Left lung (tissue), 10 donors: ENCODE results near the gene CALCOCO2. TPM values are rescaled to one million over a fixed set of nuclear protein-coding genes. Genes with fewer than 3 reads are reported as not detected.

Experiments used
- ATAC-seq: fragments of 200-7000 bp; cut with Tn5 transposase; one replicate; pipeline ENCODE4 v1.9.1; 2020; ENCODE audit warnings: moderate library complexity
- DNase-seq, 4 donors: peaks; one replicate each; pipeline ENCODE4 v3.0.0-alpha.2; 2013 to 2020
- H3K27ac ChIP-seq, 2 donors: fragments of 200-600 bp; sonication (generic) in 1 of 2; one replicate each; pipeline versions ENCODE4 v1.5.0 to v1.8.0; 2020 to 2021
- H3K27me3 ChIP-seq, 2 donors: fragments of 200-600 bp; sonication (generic) in 1 of 2; one replicate each; pipeline versions ENCODE4 v1.5.0 to v1.8.0; 2020 to 2021
- H3K36me3 ChIP-seq, 2 donors: fragments of 200-600 bp; sonication (generic) in 1 of 2; one replicate each; pipeline versions ENCODE4 v1.5.0 to v1.8.0; 2020 to 2021
- H3K4me1 ChIP-seq, 2 donors: fragments of 200-600 bp; one replicate each; pipeline ENCODE4 v1.8.0; 2021
- H3K4me3 ChIP-seq, 2 donors: fragments of 200-600 bp; sonication (generic) in 1 of 2; one replicate each; pipeline versions ENCODE4 v1.5.0 to v1.8.0; 2020 to 2021; ENCODE audit warnings: mild to moderate bottlenecking in 1 of 2
- H3K9me3 ChIP-seq, 2 donors: fragments of 200-600 bp; sonication (generic) in 1 of 2; one replicate each; pipeline versions ENCODE4 v1.5.0 to v1.8.0; 2020 to 2021
- CTCF ChIP-seq, 2 donors: fragments of 200-600 bp; sonication (generic) in 1 of 2; IDR thresholded peaks; one replicate each; pipeline versions ENCODE4 v1.5.0 to v1.8.0; 2021; ENCODE audit warnings: antibody characterized with exemption in 2 of 2
- intact Hi-C, 2 donors: fragments of 100-400 bp; cut with DNase I; formaldehyde crosslinking; loops; one replicate each; pipeline versions ENCODE4 v1.11.2 to v1.14.2; 2022
- polyA plus RNA-seq, 6 donors: library from polyadenylated mRNA; unstranded; fragments of 120-200 nt; gene quantifications; one replicate each; pipeline ENCODE4 v1.2.1, GENCODE V29; 2013; ENCODE audit not compliant: insufficient read length in 6 of 6
- total RNA-seq, 2 donors: library from RNA; stranded (reverse); fragmentation: NEBNext Ultra II Directional; extraction: Animal tissue kit (Norgen Biotek cat#: 25700); gene quantifications; one replicate each; pipeline ENCODE4 v1.2.1, GENCODE V29; 2021
- donor health status: DM: no; HTN: yes; CAD: no.
- donor health status: DM: no; HTN: no; CAD: no.

CALCOCO2 gene
- total and polyA plus RNA-seq, 8 donors = 105 to 132 (median 117) TPM

- Histone ChIP-seq H3K36me3 (no peaks in the 10 kb centered on the region), H3K4me3 (no peak overlapping the region), H3K9me3 (no peaks in the 10 kb centered on the region), H3K4me1 (peaks cover 0 to 8% of the 10 kb centered on the region in 2 donors), H3K27ac (no peak overlapping the region), H3K27me3 (peaks cover 0 to 11% of the 10 kb centered on the region in 2 donors)
- intact Hi-C loops = loop anchor here in 1 of 2 donors (10.0 kb wide), 1 partner anchor 84 kb away; no protein-coding TSS in a partner anchor
- TF ChIP-seq CTCF (IDR thresholded peaks at IDR 0.05) = no peak
- DNase-seq = no peak
- peak; percentile 12 for ATAC-seq
Observed at GRCh38 chr17:48800626-48801217, 30.1 kb upstream of the CALCOCO2 start.

GRCh38 chr17:48804936-48805411 is 25.9 kb upstream of the CALCOCO2 start:
- intact Hi-C loops = loop anchor here in 1 of 2 donors (10.0 kb wide), 1 partner anchor 80 kb away; no protein-coding TSS in a partner anchor
- DNase-seq (peak in 3 of 4 donors; percentile 54 to 85 (median 56)), ATAC-seq (peak; percentile 84)
- H3K36me3 ChIP-seq = no peaks in the 10 kb centered on the region
- no peak overlapping the region for H3K4me3 ChIP-seq
- H3K4me1 ChIP-seq = peaks cover 0 to 8% of the 10 kb centered on the region in 2 donors
- no peaks in the 10 kb centered on the region for H3K9me3 ChIP-seq
- no peak overlapping the region for H3K27ac ChIP-seq
- peaks cover 0 to 1% of the 10 kb centered on the region in 2 donors for H3K27me3 ChIP-seq
- TF ChIP-seq CTCF (IDR thresholded peaks at IDR 0.05) = peak; percentile 88 to 96

- no peak for TF ChIP-seq CTCF (IDR thresholded peaks at IDR 0.05)
- DNase-seq (peak in 2 of 4 donors; percentile 56 to 76), ATAC-seq (peak; percentile 92)
- Histone ChIP-seq H3K27me3 (no peaks in the 10 kb centered on the region), H3K4me3 (no peak overlapping the region), H3K4me1 (peaks cover 0 to 8% of the 10 kb centered on the region in 2 donors), H3K9me3 (no peaks in the 10 kb centered on the region), H3K27ac (no peak overlapping the region), H3K36me3 (no peaks in the 10 kb centered on the region)
- intact Hi-C loops = loop anchor here in 1 of 2 donors (10.0 kb wide), 1 partner anchor 76 kb away; no protein-coding TSS in a partner anchor
Observed at GRCh38 chr17:48809182-48809581, 21.7 kb upstream of the CALCOCO2 start.

- no peaks in the 10 kb centered on the region for H3K9me3 ChIP-seq
- H3K4me3 ChIP-seq = no peak overlapping the region
- DNase-seq (no peak), ATAC-seq (peak; percentile 12)
- no peak for TF ChIP-seq CTCF (IDR thresholded peaks at IDR 0.05)
- peaks cover 0 to 26% of the 10 kb centered on the region in 2 donors for H3K27me3 ChIP-seq
- H3K4me1 ChIP-seq = peaks cover 4 to 6% of the 10 kb centered on the region in 2 donors
- H3K36me3 ChIP-seq = no peaks in the 10 kb centered on the region
- no peak overlapping the region for H3K27ac ChIP-seq
- intact Hi-C loops = no loop called here
Observed at GRCh38 chr17:48812001-48812400, 18.8 kb upstream of the CALCOCO2 start.

GRCh38 chr17:48814504-48814903 is 16.3 kb upstream of the CALCOCO2 start:
- H3K36me3 ChIP-seq = no peaks in the 10 kb centered on the region
- peaks cover 0 to 51% of the 10 kb centered on the region in 2 donors for H3K27me3 ChIP-seq
- no peak overlapping the region for H3K27ac ChIP-seq
- no peaks in the 10 kb centered on the region for H3K9me3 ChIP-seq
- H3K4me1 ChIP-seq = peaks cover 7 to 14% of the 10 kb centered on the region in 2 donors
- H3K4me3 ChIP-seq = no peak overlapping the region
- intact Hi-C loops = no loop called here
- peak; percentile 53 to 68 for TF ChIP-seq CTCF (IDR thresholded peaks at IDR 0.05)
- DNase-seq = no peak
- ATAC-seq = no peak
